Fibroblast of lung (primary cell): ENCODE results near the gene HIBCH. TPM values are rescaled to one million over a fixed set of nuclear protein-coding genes. Genes with fewer than 3 reads are reported as not detected.

Experiments
- DNase-seq, 2 donors: peaks; one replicate each; pipeline versions ENCODE4 v3.0.0 to v3.0.0-alpha.2; 2010; ENCODE audit warnings: low read depth in 2 of 2
- H2AFZ ChIP-seq: 2 replicates; pipeline ENCODE4 v1.5.1; 2012; ENCODE audit warnings: low read length, control low read depth, inconsistent platforms
- H3K27ac ChIP-seq: 2 replicates; pipeline ENCODE4 v1.5.1; 2011; ENCODE audit warnings: low read length, control low read depth; ENCODE audit not compliant: insufficient read depth
- H3K27me3 ChIP-seq: 2 replicates; pipeline ENCODE4 v1.5.1; 2011; ENCODE audit warnings: mild to moderate bottlenecking, low read length; ENCODE audit not compliant: control insufficient read depth, insufficient read depth
- H3K36me3 ChIP-seq: 2 replicates; pipeline ENCODE4 v1.5.1; 2011; ENCODE audit warnings: low read length; ENCODE audit not compliant: control insufficient read depth, insufficient read depth
- H3K4me1 ChIP-seq: 2 replicates; pipeline ENCODE4 v1.5.1; 2011; ENCODE audit warnings: low read length; ENCODE audit not compliant: control insufficient read depth, insufficient read depth; ENCODE audit errors: extremely low read depth
- H3K4me2 ChIP-seq: 2 replicates; pipeline ENCODE4 v1.5.1; 2011; ENCODE audit warnings: low read length, control low read depth; ENCODE audit not compliant: insufficient read depth; ENCODE audit errors: extremely low read depth
- H3K4me3 ChIP-seq, 4 experiments: fragments of 200-600 bp in 1 of 4; sonication (generic) in 1 of 4; replicated peaks in 1 of 4; 2 replicates each; pipeline ENCODE4 v1.5.1; 2011 to 2016; ENCODE audit warnings: low read length in 4 of 4, low read depth in 3 of 4, mild to moderate bottlenecking in 3 of 4, control low read depth in 2 of 4, inconsistent platforms in 1 of 4, mixed read lengths in 1 of 4; ENCODE audit not compliant: insufficient read depth in 1 of 4; ENCODE audit errors: control extremely low read depth in 1 of 4
- H3K79me2 ChIP-seq: 2 replicates; pipeline ENCODE4 v1.5.1; 2012; ENCODE audit warnings: mild to moderate bottlenecking, low read length, inconsistent platforms; ENCODE audit not compliant: control insufficient read depth, insufficient read depth
- H3K9ac ChIP-seq: 2 replicates; pipeline ENCODE4 v1.5.1; 2011; ENCODE audit warnings: mild to moderate bottlenecking, low read length, control low read depth; ENCODE audit not compliant: insufficient read depth
- H3K9me3 ChIP-seq: 2 replicates; pipeline ENCODE4 v1.5.1; 2012; ENCODE audit warnings: low read depth, low read length; ENCODE audit not compliant: control insufficient read depth, insufficient read depth
- H4K20me1 ChIP-seq: 2 replicates; pipeline ENCODE4 v1.5.1; 2011; ENCODE audit warnings: low read length; ENCODE audit not compliant: control insufficient read depth, insufficient read depth; ENCODE audit errors: extremely low read depth
- EZH2 ChIP-seq: IDR thresholded peaks from 2 replicates; pipeline ENCODE4 v1.5.1; 2012; ENCODE audit warnings: low read length, control low read depth, mild to moderate bottlenecking; ENCODE audit errors: missing control alignments
- polyA plus RNA-seq, 2 donors: library from polyadenylated mRNA; depleted of rRNA in 1 of 2; stranded (reverse) in 1 of 2; unstranded in 1 of 2; fragments of >200 nt; gene quantifications; 2 replicates each; pipeline ENCODE4 v1.2.1, GENCODE V29; 2011 to 2012; ENCODE audit warnings: missing spikeins in 1 of 2
- total RNA-seq: library from RNA; depleted of rRNA; stranded (reverse); fragments of >200 nt; gene quantifications from 2 replicates; pipeline ENCODE4 v1.2.1, GENCODE V29; 2014
- TF ChIP-seq, protein P1 (sequence below), 2 donors: IDR thresholded peaks in 1 of 2; conservative IDR thresholded peaks in 1 of 2; 1 replicate in 1 of 2; 2 replicates in 1 of 2; pipeline ENCODE4 v1.5.1; 2011 to 2012; ENCODE audit warnings: low read length in 2 of 2, control low read depth in 1 of 2, inconsistent platforms in 1 of 2, low read depth in 1 of 2, mild to moderate bottlenecking in 1 of 2

HIBCH gene
- total and polyA plus RNA-seq, 2 donors (not counting 1 experiment from before 2014, with no cell fraction given) = 14.9 to 19.2 TPM

DNA sequence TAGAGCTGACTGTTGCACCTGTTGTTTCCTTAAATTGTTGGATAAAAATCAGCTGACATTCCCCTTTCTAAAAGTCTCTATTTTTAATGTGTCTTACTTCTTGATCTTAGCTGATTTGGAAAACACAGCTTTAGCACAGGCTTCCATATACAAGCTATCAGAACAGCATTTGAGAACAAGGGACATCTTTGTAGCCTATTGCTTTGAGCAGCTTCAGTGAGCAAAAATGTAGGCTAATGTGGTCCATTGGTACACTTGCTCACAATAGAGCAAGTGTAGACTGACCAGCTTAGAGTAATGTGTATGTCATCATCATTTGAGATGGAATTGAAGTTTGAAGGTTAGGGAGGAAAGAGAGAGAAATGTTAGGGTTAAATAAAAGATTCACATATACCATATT, 30.7 kb upstream of the HIBCH start:
- Histone ChIP-seq H2AFZ (no peak overlapping the region), H3K4me1 (no peaks in the 10 kb centered on the region), H3K4me3 (no peak overlapping the region), H3K79me2 (peaks cover 18% of the 10 kb centered on the region), H3K27ac (no peak overlapping the region), H3K27me3 (no peaks in the 10 kb centered on the region), H3K4me2 (no peak overlapping the region), H3K9me3 (no peaks in the 10 kb centered on the region), H4K20me1 (no peaks in the 10 kb centered on the region), H3K36me3 (no peaks in the 10 kb centered on the region), H3K9ac (no peak overlapping the region)
- DNase-seq = no peak
- TF ChIP-seq EZH2 = no peak
- TF ChIP-seq, protein P1, sequence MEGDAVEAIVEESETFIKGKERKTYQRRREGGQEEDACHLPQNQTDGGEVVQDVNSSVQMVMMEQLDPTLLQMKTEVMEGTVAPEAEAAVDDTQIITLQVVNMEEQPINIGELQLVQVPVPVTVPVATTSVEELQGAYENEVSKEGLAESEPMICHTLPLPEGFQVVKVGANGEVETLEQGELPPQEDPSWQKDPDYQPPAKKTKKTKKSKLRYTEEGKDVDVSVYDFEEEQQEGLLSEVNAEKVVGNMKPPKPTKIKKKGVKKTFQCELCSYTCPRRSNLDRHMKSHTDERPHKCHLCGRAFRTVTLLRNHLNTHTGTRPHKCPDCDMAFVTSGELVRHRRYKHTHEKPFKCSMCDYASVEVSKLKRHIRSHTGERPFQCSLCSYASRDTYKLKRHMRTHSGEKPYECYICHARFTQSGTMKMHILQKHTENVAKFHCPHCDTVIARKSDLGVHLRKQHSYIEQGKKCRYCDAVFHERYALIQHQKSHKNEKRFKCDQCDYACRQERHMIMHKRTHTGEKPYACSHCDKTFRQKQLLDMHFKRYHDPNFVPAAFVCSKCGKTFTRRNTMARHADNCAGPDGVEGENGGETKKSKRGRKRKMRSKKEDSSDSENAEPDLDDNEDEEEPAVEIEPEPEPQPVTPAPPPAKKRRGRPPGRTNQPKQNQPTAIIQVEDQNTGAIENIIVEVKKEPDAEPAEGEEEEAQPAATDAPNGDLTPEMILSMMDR (conservative IDR thresholded peaks at IDR 0.05 in 1 of 2, IDR thresholded peaks at IDR 0.05 in 1 of 2; ENCODE audit: low read depth in 1 of 2, low read length in 2 of 2) = no peak

DNA sequence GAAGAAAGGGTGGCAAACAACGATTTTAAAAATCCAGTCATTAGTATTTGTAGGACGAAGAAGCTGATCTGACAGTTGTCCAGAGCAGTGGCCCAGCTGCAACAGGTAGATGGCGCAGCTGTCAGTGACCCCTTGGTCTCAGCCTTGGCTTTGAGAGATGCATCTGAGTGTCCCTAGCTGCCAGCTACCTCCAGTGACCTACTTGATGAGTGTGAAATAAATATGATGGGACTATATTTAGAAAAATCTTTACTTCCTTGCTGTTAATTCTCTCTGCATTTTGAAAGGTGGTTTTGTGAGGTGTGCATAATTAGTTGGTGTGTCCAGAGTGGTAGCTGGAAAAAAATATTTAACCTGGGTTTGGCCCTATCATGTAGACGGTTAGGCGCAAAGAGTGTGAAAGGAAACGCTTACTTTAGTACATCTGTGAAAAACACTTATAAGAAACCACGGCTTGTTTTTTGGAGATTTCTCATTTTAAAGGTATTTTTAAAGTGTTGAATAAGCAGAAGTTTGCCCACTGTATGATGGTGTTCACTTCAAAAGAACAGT, 24.7 kb upstream of the HIBCH start:
- no peaks in the 10 kb centered on the region for H3K4me1 ChIP-seq
- H3K4me3 ChIP-seq = peak overlapping the region; percentile 59 to 88 (median 75)
- H3K9me3 ChIP-seq = no peaks in the 10 kb centered on the region
- H3K9ac ChIP-seq = peak overlapping the region; percentile 86
- peak overlapping the region; percentile 87 for H3K27ac ChIP-seq
- no peaks in the 10 kb centered on the region for H3K36me3 ChIP-seq
- no peak for TF ChIP-seq EZH2
- TF ChIP-seq, protein P1 (conservative IDR thresholded peaks at IDR 0.05 in 1 of 2, IDR thresholded peaks at IDR 0.05 in 1 of 2; ENCODE audit: low read depth in 1 of 2, low read length in 2 of 2) = peak in 1 of 2 donors; percentile 20
- peak overlapping the region; percentile 81 for H2AFZ ChIP-seq
- H3K79me2 ChIP-seq = peaks cover 25% of the 10 kb centered on the region
- H4K20me1 ChIP-seq = no peaks in the 10 kb centered on the region
- no peaks in the 10 kb centered on the region for H3K27me3 ChIP-seq
- peak overlapping the region; percentile 75 for H3K4me2 ChIP-seq
- peak; percentile 23 to 28 for DNase-seq

DNA sequence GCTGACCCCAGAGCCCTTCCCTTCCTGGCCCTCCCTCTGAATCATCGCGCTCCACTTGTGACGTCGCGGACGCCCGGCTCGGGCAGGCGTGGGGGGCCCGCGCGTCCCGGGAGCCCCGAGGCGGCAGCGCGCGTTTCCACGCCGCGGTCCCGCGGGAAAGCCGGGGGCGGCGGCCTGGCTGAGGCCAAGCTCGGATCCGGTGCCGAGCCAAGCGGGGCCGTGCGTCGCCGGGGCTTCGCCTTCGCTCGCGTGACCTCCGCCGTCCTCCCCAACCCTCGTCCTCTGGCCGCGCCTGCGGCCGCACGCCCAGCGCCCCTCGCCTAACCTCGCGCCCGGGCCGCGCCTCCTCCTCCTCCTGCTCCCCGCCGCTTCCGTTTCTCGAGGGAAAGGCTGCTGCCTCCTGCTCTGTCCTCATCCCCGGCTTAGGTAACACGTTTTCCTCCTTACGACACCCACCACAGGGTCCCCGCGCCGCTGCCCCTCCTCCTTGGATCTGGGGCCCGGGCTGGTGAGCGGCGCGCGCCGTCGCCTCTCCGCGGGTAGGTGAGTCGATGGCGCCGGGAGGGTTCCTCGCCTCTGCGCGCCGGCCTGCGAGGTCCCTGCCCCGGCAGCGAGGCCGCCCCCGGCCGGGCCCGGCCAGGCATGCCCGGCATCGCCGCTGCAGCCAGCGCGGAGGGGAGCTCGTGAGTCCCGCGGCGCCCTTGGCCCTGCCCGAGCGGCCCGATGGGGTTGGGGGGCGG, 24.1 kb upstream of the HIBCH start, which contains the start of gene INPP1:
Gene INPP1, plus strand, starts transcription at position 54 of the 740 bp plus-strand sequence. CDS start 16,514 bp downstream, outside the sequence.
- TF ChIP-seq EZH2 = no peak
- TF ChIP-seq, protein P1 (conservative IDR thresholded peaks at IDR 0.05 in 1 of 2, IDR thresholded peaks at IDR 0.05 in 1 of 2; ENCODE audit: low read depth in 1 of 2, low read length in 2 of 2) = no peak
- DNase-seq = peak; percentile 65 to 69
- H4K20me1 ChIP-seq = no peaks in the 10 kb centered on the region

More for the DNA sequence above, 24.1 kb upstream of the HIBCH start, which contains the start of gene INPP1:
- H3K27ac ChIP-seq = peak within 1 kb of the TSS; percentile 87
- peaks cover 25% of the 10 kb centered on the region for H3K79me2 ChIP-seq
- peak within 1 kb of the TSS; percentile 59 to 88 (median 75) for H3K4me3 ChIP-seq
- H3K27me3 ChIP-seq = no peaks in the 10 kb centered on the region
- peak within 1 kb of the TSS; percentile 75 for H3K4me2 ChIP-seq
- no peaks in the 10 kb centered on the region for H3K9me3 ChIP-seq
- peak within 1 kb of the TSS; percentile 86 for H3K9ac ChIP-seq
- H3K36me3 ChIP-seq = no peaks in the 10 kb centered on the region
- no peaks in the 10 kb centered on the region for H3K4me1 ChIP-seq
- peak within 1 kb of the TSS; percentile 81 for H2AFZ ChIP-seq
